ENCODE data around the gene MRPS31. TPM values are rescaled to one million over a fixed set of nuclear protein-coding genes. Genes with fewer than 3 reads are reported as not detected.

Gene MRPS31
- total RNA-seq, 1 donor from 2014 or later, result 32.0 TPM

- no peak for TF ChIP-seq CTCF (conservative IDR thresholded peaks at IDR 0.05)
- no peak for DNase-seq (ENCODE audit: low read depth, low spot score)
- Mint-ChIP-seq H3K36me3 (ENCODE audit: low read depth) (no peaks in the 10 kb centered on the region), H3K27me3 (ENCODE audit: low read depth) (no peaks in the 10 kb centered on the region), H3K4me1 (peaks cover 18% of the 10 kb centered on the region), H3K27ac (ENCODE audit: unreplicated experiment) (no peak overlapping the region), H3K4me3 (no peak overlapping the region), H3K9me3 (no peaks in the 10 kb centered on the region)
Observed at GRCh38 chr13:40765602-40766001, 5.4 kb downstream of the MRPS31 start.

- Mint-ChIP-seq H3K4me3 (no peak overlapping the region), H3K9me3 (no peaks in the 10 kb centered on the region), H3K27me3 (ENCODE audit: low read depth) (no peaks in the 10 kb centered on the region), H3K36me3 (ENCODE audit: low read depth) (no peaks in the 10 kb centered on the region), H3K27ac (ENCODE audit: unreplicated experiment) (no peak overlapping the region), H3K4me1 (peaks cover 10% of the 10 kb centered on the region)
- no peak for DNase-seq (ENCODE audit: low read depth, low spot score)
- TF ChIP-seq CTCF (conservative IDR thresholded peaks at IDR 0.05), result no peak
Observed at GRCh38 chr13:40764587-40765403, 6.2 kb downstream of the MRPS31 start.

GRCh38 chr13:40762849-40763248 is 8.1 kb downstream of the MRPS31 start:
- TF ChIP-seq CTCF (conservative IDR thresholded peaks at IDR 0.05), result no peak
- H3K27me3 Mint-ChIP-seq (ENCODE audit: low read depth), result no peaks in the 10 kb centered on the region
- H3K36me3 Mint-ChIP-seq (ENCODE audit: low read depth), result peaks cover 5% of the 10 kb centered on the region
- H3K9me3 Mint-ChIP-seq, result no peaks in the 10 kb centered on the region
- no peaks in the 10 kb centered on the region for H3K4me1 Mint-ChIP-seq
- DNase-seq (ENCODE audit: low read depth, low spot score), result no peak
- no peak overlapping the region for H3K4me3 Mint-ChIP-seq
- no peak overlapping the region for H3K27ac Mint-ChIP-seq (ENCODE audit: unreplicated experiment)

- no peaks in the 10 kb centered on the region for H3K27me3 Mint-ChIP-seq (ENCODE audit: low read depth)
- no peak overlapping the region for H3K4me3 Mint-ChIP-seq
- no peaks in the 10 kb centered on the region for H3K4me1 Mint-ChIP-seq
- H3K27ac Mint-ChIP-seq (ENCODE audit: unreplicated experiment), result no peak overlapping the region
- no peaks in the 10 kb centered on the region for H3K9me3 Mint-ChIP-seq
- TF ChIP-seq CTCF (conservative IDR thresholded peaks at IDR 0.05), result no peak
- H3K36me3 Mint-ChIP-seq (ENCODE audit: low read depth), result peaks cover 7% of the 10 kb centered on the region
- DNase-seq (ENCODE audit: low read depth, low spot score), result no peak
Observed at GRCh38 chr13:40758811-40759210, 12.2 kb downstream of the MRPS31 start.

GRCh38 chr13:40756042-40756441 is 14.9 kb downstream of the MRPS31 start:
- DNase-seq (ENCODE audit: low read depth, low spot score), result no peak
- H3K36me3 Mint-ChIP-seq (ENCODE audit: low read depth), result peaks cover 7% of the 10 kb centered on the region
- H3K4me1 Mint-ChIP-seq, result no peaks in the 10 kb centered on the region
- no peaks in the 10 kb centered on the region for H3K27me3 Mint-ChIP-seq (ENCODE audit: low read depth)
- no peak overlapping the region for H3K27ac Mint-ChIP-seq (ENCODE audit: unreplicated experiment)
- no peak for TF ChIP-seq CTCF (conservative IDR thresholded peaks at IDR 0.05)
- H3K9me3 Mint-ChIP-seq, result no peaks in the 10 kb centered on the region
- H3K4me3 Mint-ChIP-seq, result no peak overlapping the region
